Right lobe of liver (tissue), 6 donors: ENCODE measurements around the gene GPATCH2. TPM values are rescaled to one million over a fixed set of nuclear protein-coding genes. Genes with fewer than 3 reads are reported as not detected.

Experiments used
- ATAC-seq, 4 donors: fragments of 200-7000 bp; cut with Tn5 transposase; one replicate each; pipeline ENCODE4 v1.9.1; 2020; ENCODE audit warnings: mild to moderate bottlenecking in 4 of 4, moderate library complexity in 4 of 4
- DNase-seq, 3 donors: peaks; one replicate each; pipeline ENCODE4 v3.0.0-alpha.2; 2020
- H3K27ac ChIP-seq, 3 donors: fragments of 200-600 bp; one replicate each; pipeline ENCODE4 v1.8.0; 2022
- H3K27me3 ChIP-seq, 2 donors: fragments of 200-600 bp; one replicate each; pipeline ENCODE4 v1.8.0; 2022
- H3K36me3 ChIP-seq, 4 donors: fragments of 200-600 bp; sonication (generic) in 1 of 4; one replicate each; pipeline versions ENCODE4 v1.5.1 to v1.8.0; 2017 to 2022; ENCODE audit warnings: control low read depth in 1 of 4
- H3K4me1 ChIP-seq, 4 donors: fragments of 200-600 bp; sonication (generic) in 1 of 4; one replicate each; pipeline versions ENCODE4 v1.5.1 to v1.8.0; 2017 to 2022; ENCODE audit warnings: control low read depth in 1 of 4
- H3K4me3 ChIP-seq, 3 donors: fragments of 200-600 bp; one replicate each; pipeline ENCODE4 v1.8.0; 2022
- H3K9me3 ChIP-seq, 4 donors: fragments of 200-600 bp; sonication (generic) in 1 of 4; one replicate each; pipeline versions ENCODE4 v1.5.1 to v1.8.0; 2017 to 2022; ENCODE audit warnings: control low read depth in 1 of 4
- POLR2A ChIP-seq: fragments of 450-650 bp; IDR thresholded peaks from one replicate; pipeline ENCODE4 v1.6.1; 2017; ENCODE audit warnings: antibody characterized with exemption, mild to moderate bottlenecking
- WGBS: methylation state at CpG from one replicate; pipeline ENCODE4 v1.1.6; 2018; ENCODE audit warnings: low coverage, low lambda C conversion rate; ENCODE audit not compliant: insufficient coverage; ENCODE audit errors: missing lambda C conversion rate; 5-methylcytosine and 5-hydroxymethylcytosine counted together
- intact Hi-C, 2 donors: fragments of 100-400 bp; cut with DNase I; formaldehyde crosslinking; loops; one replicate each; pipeline versions ENCODE4 v1.11.2 to v1.14.1; 2022
- total RNA-seq, 6 experiments: library from RNA; depleted of rRNA in 2 of 6; stranded (reverse); fragments of >200 nt in 2 of 6; fragmentation: NEBNext Ultra II Directional in 3 of 6; extraction: Animal tissue kit (Norgen Biotek cat#: 25700) in 3 of 6; gene quantifications; one replicate each; pipeline versions ENCODE4 v1.1.0 to v1.2.4, GENCODE V29; 2016 to 2023
- TF ChIP-seq, protein P1 (sequence below), 4 donors: fragments of 200-600 bp in 3 of 4; fragments of 450-650 bp in 1 of 4; IDR thresholded peaks; one replicate each; pipeline versions ENCODE4 v1.5.1 to v1.8.0; 2016 to 2022; ENCODE audit warnings: antibody characterized with exemption in 4 of 4, mild to moderate bottlenecking in 2 of 4
- donor health status: DM: no; HTN: yes; CAD: no.
- donor health status: DM: no; HTN: no; CAD: no.
- donor health status: DM: no; HTN: no; CAD: no.
- donor health status: DM: no; HTN: yes; CAD: no.
- donor health status: DM: no; HTN: yes; CAD: no.

GPATCH2 gene
- total RNA-seq, 6 experiments from 2014 or later, result 3.3 to 6.6 (median 4.6) TPM

DNA sequence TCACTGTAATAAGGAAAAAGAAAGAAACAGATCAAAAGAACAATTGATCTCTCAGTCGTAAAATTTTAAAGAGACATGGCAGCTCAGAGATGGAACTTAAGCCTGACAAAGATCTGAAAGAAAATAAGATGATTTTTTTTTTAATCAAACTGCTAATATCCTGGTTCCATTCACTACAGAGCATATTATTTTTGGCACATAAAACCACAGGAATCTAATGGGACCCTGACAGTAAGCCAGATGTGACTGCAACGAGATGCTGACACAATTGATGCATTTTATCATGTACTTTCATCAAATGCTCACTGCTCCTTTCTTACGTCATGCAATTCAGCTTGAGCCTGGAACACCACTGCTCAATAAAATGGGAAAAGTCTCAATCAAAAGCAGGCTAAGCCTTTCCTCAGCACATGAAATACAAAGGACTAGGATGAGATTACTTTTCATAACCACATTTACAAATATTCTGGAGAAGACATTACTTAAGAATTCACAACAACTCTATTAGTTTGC is 16.6 kb downstream of the GPATCH2 start:
- no peaks in the 10 kb centered on the region for H3K9me3 ChIP-seq
- peaks cover 0 to 17% (median under 1%) of the 10 kb centered on the region in 4 donors for H3K36me3 ChIP-seq
- TF ChIP-seq POLR2A, result no peak
- TF ChIP-seq, protein P1, sequence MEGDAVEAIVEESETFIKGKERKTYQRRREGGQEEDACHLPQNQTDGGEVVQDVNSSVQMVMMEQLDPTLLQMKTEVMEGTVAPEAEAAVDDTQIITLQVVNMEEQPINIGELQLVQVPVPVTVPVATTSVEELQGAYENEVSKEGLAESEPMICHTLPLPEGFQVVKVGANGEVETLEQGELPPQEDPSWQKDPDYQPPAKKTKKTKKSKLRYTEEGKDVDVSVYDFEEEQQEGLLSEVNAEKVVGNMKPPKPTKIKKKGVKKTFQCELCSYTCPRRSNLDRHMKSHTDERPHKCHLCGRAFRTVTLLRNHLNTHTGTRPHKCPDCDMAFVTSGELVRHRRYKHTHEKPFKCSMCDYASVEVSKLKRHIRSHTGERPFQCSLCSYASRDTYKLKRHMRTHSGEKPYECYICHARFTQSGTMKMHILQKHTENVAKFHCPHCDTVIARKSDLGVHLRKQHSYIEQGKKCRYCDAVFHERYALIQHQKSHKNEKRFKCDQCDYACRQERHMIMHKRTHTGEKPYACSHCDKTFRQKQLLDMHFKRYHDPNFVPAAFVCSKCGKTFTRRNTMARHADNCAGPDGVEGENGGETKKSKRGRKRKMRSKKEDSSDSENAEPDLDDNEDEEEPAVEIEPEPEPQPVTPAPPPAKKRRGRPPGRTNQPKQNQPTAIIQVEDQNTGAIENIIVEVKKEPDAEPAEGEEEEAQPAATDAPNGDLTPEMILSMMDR (IDR thresholded peaks at IDR 0.05), result no peak
- ATAC-seq (no peak), DNase-seq (no peak)
- H3K4me1 ChIP-seq, result no peaks in the 10 kb centered on the region
- H3K27me3 ChIP-seq, result no peaks in the 10 kb centered on the region
- intact Hi-C loops, result no loop called here
- H3K4me3 ChIP-seq, result no peak overlapping the region
- 84% methylated on average over 3 of the region's 3 CpGs for WGBS
- no peak overlapping the region for H3K27ac ChIP-seq

DNA sequence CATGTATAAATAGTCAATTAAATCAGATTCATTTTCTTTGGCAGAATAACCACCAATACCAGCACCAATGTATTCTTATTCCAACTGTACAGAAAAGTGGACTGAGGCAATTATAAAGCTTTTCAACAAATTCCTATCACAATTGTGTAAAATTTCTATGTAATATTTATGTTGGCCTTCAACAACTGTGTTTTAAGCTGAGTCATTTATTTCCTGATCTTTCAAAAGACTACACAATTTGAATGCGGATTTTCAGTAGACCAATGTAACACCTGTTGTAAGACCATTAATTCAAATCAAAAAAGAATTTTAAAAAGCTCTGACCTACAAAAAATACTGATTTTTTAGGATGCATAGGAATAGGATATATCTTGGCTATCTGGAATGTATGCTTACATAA is 25.5 kb downstream of the GPATCH2 start:
- WGBS, result 100% methylated on average over 1 of the region's 1 CpG
- DNase-seq (no peak), ATAC-seq (no peak)
- TF ChIP-seq POLR2A, result no peak
- TF ChIP-seq, protein P1 (IDR thresholded peaks at IDR 0.05), result no peak
- Histone ChIP-seq H3K27me3 (no peaks in the 10 kb centered on the region), H3K27ac (no peak overlapping the region), H3K36me3 (peaks cover 0 to 12% (median under 1%) of the 10 kb centered on the region in 4 donors), H3K9me3 (no peaks in the 10 kb centered on the region), H3K4me3 (no peak overlapping the region), H3K4me1 (no peaks in the 10 kb centered on the region)
- intact Hi-C loops, result no loop called here

DNA sequence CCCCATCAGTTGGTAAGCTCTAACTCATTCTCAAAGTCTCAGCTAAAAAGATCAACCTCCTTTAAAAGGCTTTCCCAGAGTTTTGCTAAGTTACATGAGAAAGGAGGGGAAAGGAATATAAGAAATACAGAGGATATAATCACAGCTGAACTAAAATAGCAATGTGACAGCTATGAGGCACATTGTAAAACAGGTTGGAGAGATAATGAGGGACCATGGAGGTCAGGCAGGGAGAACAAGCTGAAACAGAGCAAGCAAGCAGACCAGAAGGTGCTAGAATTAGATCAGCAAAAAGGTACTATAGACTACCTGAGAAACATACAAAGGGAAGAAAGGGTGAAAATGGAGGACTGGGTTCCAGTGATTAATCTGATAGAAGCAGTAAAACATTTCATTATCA is 28.5 kb downstream of the GPATCH2 start:
- no peak for TF ChIP-seq POLR2A
- TF ChIP-seq, protein P1 (IDR thresholded peaks at IDR 0.05), result no peak
- no peak for ATAC-seq

DNA sequence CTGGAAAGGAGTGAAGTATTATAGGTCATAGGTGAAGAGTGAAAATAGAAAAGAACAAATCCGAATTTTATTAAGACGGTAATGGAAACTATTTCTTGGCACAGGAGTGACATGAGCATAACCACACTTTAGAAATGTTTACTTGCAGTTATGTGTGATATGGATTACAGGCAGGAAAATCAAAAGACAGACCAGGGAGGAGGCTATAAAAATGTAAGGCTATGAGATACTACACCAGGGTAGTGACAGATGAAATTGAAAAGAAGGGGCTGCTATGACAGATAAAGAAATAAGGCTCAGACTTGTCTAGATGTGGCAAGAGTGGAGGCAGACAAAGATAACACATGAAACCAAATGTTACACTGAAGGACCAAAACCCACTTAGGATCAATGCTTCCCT is 31.7 kb downstream of the GPATCH2 start:
- WGBS, result 97% methylated on average over 2 of the region's 2 CpGs
- no peaks in the 10 kb centered on the region for H3K9me3 ChIP-seq
- ATAC-seq (no peak), DNase-seq (no peak)
- no peak overlapping the region for H3K27ac ChIP-seq
- no peaks in the 10 kb centered on the region for H3K27me3 ChIP-seq
- H3K4me3 ChIP-seq, result no peak overlapping the region
- H3K36me3 ChIP-seq, result no peaks in the 10 kb centered on the region
- TF ChIP-seq, protein P1 (IDR thresholded peaks at IDR 0.05), result no peak
- no peak for TF ChIP-seq POLR2A
- H3K4me1 ChIP-seq, result no peaks in the 10 kb centered on the region
- intact Hi-C loops, result no loop called here

More for the DNA sequence above, 28.5 kb downstream of the GPATCH2 start:
- intact Hi-C loops, result no loop called here
- H3K27ac ChIP-seq, result no peak overlapping the region
- H3K36me3 ChIP-seq, result no peaks in the 10 kb centered on the region
- no peaks in the 10 kb centered on the region for H3K27me3 ChIP-seq
- no peak for DNase-seq
- no peaks in the 10 kb centered on the region for H3K9me3 ChIP-seq
- H3K4me1 ChIP-seq, result no peaks in the 10 kb centered on the region
- no peak overlapping the region for H3K4me3 ChIP-seq

DNA sequence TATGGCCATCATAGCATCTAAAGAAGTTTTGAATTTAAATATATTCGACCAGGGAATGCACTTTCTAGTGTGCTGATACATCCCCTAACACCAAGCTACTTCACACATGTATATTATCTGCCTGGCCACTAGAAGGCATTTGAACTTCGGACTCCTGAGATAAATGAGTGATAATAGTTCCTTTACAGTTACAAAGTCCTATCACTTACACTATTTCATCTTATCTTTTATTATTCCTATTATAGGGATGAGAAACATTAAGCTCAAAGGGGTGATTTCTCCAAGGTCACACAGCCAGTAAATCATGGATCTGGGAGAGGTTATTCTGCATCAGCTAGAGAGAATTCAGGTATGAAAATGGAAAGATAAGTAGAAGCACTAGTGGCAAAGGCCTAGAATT is 40.3 kb downstream of the GPATCH2 start:
- H3K4me3 ChIP-seq, result no peak overlapping the region
- intact Hi-C loops, result no loop called here
- TF ChIP-seq, protein P1 (IDR thresholded peaks at IDR 0.05), result no peak
- no peak for TF ChIP-seq POLR2A
- no peak for DNase-seq
- no peaks in the 10 kb centered on the region for H3K9me3 ChIP-seq
- 64% methylated on average over 2 of the region's 2 CpGs for WGBS
- no peaks in the 10 kb centered on the region for H3K4me1 ChIP-seq
- H3K27me3 ChIP-seq, result no peaks in the 10 kb centered on the region
- ATAC-seq, result peak in 1 of 4 donors; percentile 37
- no peak overlapping the region for H3K27ac ChIP-seq
- H3K36me3 ChIP-seq, result no peaks in the 10 kb centered on the region
